Measurements from ENCODE around the gene ZNF124. TPM values are rescaled to one million over a fixed set of nuclear protein-coding genes. Genes with fewer than 3 reads are reported as not detected.
"Not testable (repeated sequence)": the region's sequence is repeated elsewhere in the genome, so short reads cannot be mapped to it uniquely, and the experiment has no call there.

The ZNF124 gene
- total RNA-seq, 6 experiments from 2014 or later = 10.3 to 17.2 (median 14.0) TPM

- TF ChIP-seq CTCF (IDR thresholded peaks at IDR 0.05) = no peak
- no peak overlapping the region for H3K27ac Mint-ChIP-seq
- no peak overlapping the region for H3K4me3 Mint-ChIP-seq
- H3K9me3 Mint-ChIP-seq = peaks cover 61% of the 10 kb centered on the region
- peaks cover 72% of the 10 kb centered on the region for H3K36me3 Mint-ChIP-seq (ENCODE audit: low read depth)
- H3K4me1 Mint-ChIP-seq (ENCODE audit: low read depth) = no peaks in the 10 kb centered on the region
- no peaks in the 10 kb centered on the region; the same call in none of the 2 replicates for H3K27me3 Mint-ChIP-seq (ENCODE audit: insufficient read depth)
- no peak for DNase-seq
Observed at GRCh38 chr1:247145279-247145678, 26.5 kb downstream of the ZNF124 start.

DNA sequence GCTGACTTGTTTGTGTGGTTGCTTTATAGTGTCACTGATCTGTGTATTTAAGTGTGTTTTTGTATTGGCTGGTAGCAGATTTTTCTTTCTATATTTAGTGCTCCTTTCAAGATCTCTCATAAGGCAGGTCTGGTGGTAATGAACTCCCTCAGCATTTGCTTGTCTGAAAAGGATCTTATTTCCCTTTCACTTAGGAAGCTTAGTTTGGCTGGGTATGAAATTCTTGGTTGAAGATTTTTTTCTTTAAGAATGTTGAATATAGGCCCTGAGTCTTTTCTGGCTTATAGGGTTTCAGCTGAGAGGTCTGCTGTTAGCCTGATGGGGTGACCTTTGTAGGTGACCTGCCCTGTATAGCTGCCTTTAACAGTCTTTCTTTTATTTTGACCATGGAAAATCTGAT, 32.3 kb downstream of the ZNF124 start:
- Mint-ChIP-seq H3K9me3 (peaks cover 74% of the 10 kb centered on the region), H3K36me3 (ENCODE audit: low read depth) (peaks cover 61% of the 10 kb centered on the region)
- DNase-seq; H3K4me3 Mint-ChIP-seq; H3K4me1 Mint-ChIP-seq (ENCODE audit: low read depth); H3K27me3 Mint-ChIP-seq (ENCODE audit: insufficient read depth); H3K27ac Mint-ChIP-seq: not testable (repeated sequence)

GRCh38 chr1:247131236-247131635, 40.6 kb downstream of the ZNF124 start:
- DNase-seq = no peak
- H3K36me3 Mint-ChIP-seq (ENCODE audit: low read depth) = peaks cover 35% of the 10 kb centered on the region
- no peaks in the 10 kb centered on the region for H3K27me3 Mint-ChIP-seq (ENCODE audit: insufficient read depth)
- H3K9me3 Mint-ChIP-seq = peaks cover 49% of the 10 kb centered on the region
- H3K4me1 Mint-ChIP-seq (ENCODE audit: low read depth) = peaks cover 10% of the 10 kb centered on the region
- no peak overlapping the region for H3K4me3 Mint-ChIP-seq
- TF ChIP-seq CTCF (IDR thresholded peaks at IDR 0.05) = no peak
- H3K27ac Mint-ChIP-seq = no peak overlapping the region

- peak overlapping the region; percentile 43 for H3K27ac Mint-ChIP-seq
- DNase-seq = not testable (repeated sequence)
Observed at GRCh38 chr1:247127519-247128282, 44.1 kb downstream of the ZNF124 start.

GRCh38 chr1:247126601-247127000, 45.2 kb downstream of the ZNF124 start:
- not testable (repeated sequence) for H3K4me3 Mint-ChIP-seq; H3K27me3 Mint-ChIP-seq (ENCODE audit: insufficient read depth); H3K36me3 Mint-ChIP-seq (ENCODE audit: low read depth); H3K27ac Mint-ChIP-seq; H3K4me1 Mint-ChIP-seq (ENCODE audit: low read depth); DNase-seq
- H3K9me3 Mint-ChIP-seq = peaks cover 25% of the 10 kb centered on the region

More at GRCh38 chr1:247127519-247128282, 44.1 kb downstream of the ZNF124 start:
- H3K27me3 Mint-ChIP-seq (ENCODE audit: insufficient read depth); H3K4me1 Mint-ChIP-seq (ENCODE audit: low read depth): not testable (repeated sequence)
- peaks cover 31% of the 10 kb centered on the region for H3K9me3 Mint-ChIP-seq
- H3K4me3 Mint-ChIP-seq = peak overlapping the region; percentile 86
- H3K36me3 Mint-ChIP-seq (ENCODE audit: low read depth) = peaks cover 18% of the 10 kb centered on the region

DNA sequence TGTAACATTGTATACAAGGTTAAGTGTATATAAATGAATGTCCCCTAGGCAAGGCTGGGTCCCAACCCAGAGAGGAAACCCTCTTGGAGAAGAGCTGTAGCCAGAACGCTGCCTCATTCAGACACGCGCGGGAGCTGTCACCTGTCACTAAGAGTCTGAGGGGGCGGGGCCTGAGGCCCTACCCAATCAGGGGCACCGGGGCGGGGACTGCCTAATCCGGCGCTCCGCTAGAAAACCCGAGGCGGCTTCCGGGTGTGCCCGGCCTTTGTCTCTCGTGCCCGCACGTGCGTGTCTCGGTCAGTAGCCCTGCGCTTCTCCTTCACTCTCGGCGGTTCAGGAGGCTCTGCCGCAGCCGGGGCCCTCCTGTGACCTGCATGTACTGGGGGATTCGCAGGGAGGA, 45.7 kb downstream of the ZNF124 start:
- DNase-seq; H3K27me3 Mint-ChIP-seq (ENCODE audit: insufficient read depth); H3K4me3 Mint-ChIP-seq; H3K27ac Mint-ChIP-seq; H3K36me3 Mint-ChIP-seq (ENCODE audit: low read depth); H3K4me1 Mint-ChIP-seq (ENCODE audit: low read depth): not testable (repeated sequence)
- peaks cover 25% of the 10 kb centered on the region for H3K9me3 Mint-ChIP-seq

DNA sequence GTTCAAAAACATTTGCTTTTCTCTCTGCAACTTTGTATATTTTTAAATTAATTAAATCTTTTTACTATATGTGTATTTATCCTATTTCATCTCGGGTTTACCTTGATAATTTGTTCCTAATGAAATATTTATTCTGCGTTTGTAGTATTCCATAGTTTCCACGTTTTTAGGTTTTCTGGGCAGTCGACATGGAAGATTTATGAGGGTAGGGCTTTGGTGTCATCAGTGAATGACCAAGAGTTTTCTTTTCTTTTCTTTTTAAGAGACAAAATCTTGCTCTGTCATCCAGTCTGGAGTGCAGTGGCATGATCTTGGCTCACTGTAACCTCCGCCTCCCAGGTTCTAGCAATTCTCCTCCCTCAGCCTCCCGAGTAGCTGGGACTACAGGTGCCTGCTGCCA, 50.4 kb downstream of the ZNF124 start:
- TF ChIP-seq CTCF (IDR thresholded peaks at IDR 0.05) = no peak
- Mint-ChIP-seq H3K27ac (no peak overlapping the region), H3K36me3 (ENCODE audit: low read depth) (peaks cover 8% of the 10 kb centered on the region; the same call in 1 of the 2 replicates), H3K4me3 (no peak overlapping the region), H3K4me1 (ENCODE audit: low read depth) (no peaks in the 10 kb centered on the region), H3K9me3 (peaks cover 20% of the 10 kb centered on the region), H3K27me3 (ENCODE audit: insufficient read depth) (no peaks in the 10 kb centered on the region)
- DNase-seq = no peak

DNA sequence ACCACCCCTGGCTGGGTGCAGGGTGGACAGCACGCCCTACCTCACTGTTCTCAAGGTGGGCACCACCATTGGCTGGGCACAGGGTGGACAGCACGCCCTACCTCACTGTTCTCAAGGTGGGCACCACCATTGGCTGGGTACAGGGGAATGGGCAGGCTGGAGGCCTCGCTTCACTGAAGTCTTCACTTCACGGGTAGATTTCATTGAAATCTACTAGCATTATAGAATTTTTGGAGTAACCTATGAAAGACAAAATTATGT, 51.5 kb downstream of the ZNF124 start:
- not testable (repeated sequence) for DNase-seq; H3K27ac Mint-ChIP-seq; H3K4me1 Mint-ChIP-seq (ENCODE audit: low read depth); H3K36me3 Mint-ChIP-seq (ENCODE audit: low read depth); H3K4me3 Mint-ChIP-seq; H3K27me3 Mint-ChIP-seq (ENCODE audit: insufficient read depth)
- peaks cover 22% of the 10 kb centered on the region for H3K9me3 Mint-ChIP-seq
